ENCODE data around the gene MORN5. TPM values are rescaled to one million over a fixed set of nuclear protein-coding genes. Genes with fewer than 3 reads are reported as not detected.
A peak's percentile ranks its signal among the peaks of the same experiment; 100 is the strongest.

Gene MORN5
- total and polyA plus RNA-seq, 4 donors: 17.9 to 22.9 (median 18.6) TPM

GRCh38 chr9:122133263-122133983 lies 26.3 kb upstream of the MORN5 start:
- Histone ChIP-seq H3K27ac (ENCODE audit: low read depth in 1 of 2, low read length in 1 of 2) (no peak overlapping the region), H3K9me3 (ENCODE audit: control insufficient read depth in 4 of 4, insufficient read depth in 3 of 4, low read length in 3 of 4) (no peaks in the 10 kb centered on the region), H3K9ac (ENCODE audit: insufficient read depth in 1 of 2, low read length in 2 of 2) (no peak overlapping the region), H3K27me3 (ENCODE audit: control insufficient read depth in 3 of 3, insufficient read depth in 3 of 3, low read length in 2 of 3) (peaks cover 0 to 3% (median 0%) of the 10 kb centered on the region in 3 donors), H3K36me3 (ENCODE audit: control insufficient read depth in 4 of 4, insufficient read depth in 4 of 4, low read length in 4 of 4) (no peaks in the 10 kb centered on the region), H3K4me1 (ENCODE audit: control insufficient read depth in 5 of 5, insufficient read depth in 5 of 5, low read length in 5 of 5) (peaks cover 0 to 12% (median 6%) of the 10 kb centered on the region in 5 donors), H3K4me3 (no peak overlapping the region)
- no peak for TF ChIP-seq CTCF (IDR thresholded peaks at IDR 0.05; ENCODE audit: control extremely low read depth, extremely low read depth)
- WGBS, 2 donors: 65 to 75% methylated on average over 12 of the region's 12 CpGs
- ATAC-seq (ENCODE audit: insufficient read depth, low FRiP score) (no peak), DNase-seq (peak in 2 of 3 donors; percentile 18 to 64)

GRCh38 chr9:122133984-122134535 lies 25.6 kb upstream of the MORN5 start:
- WGBS, 2 donors: 66 to 76% methylated on average over 17 of the region's 17 CpGs
- Histone ChIP-seq H3K9ac (ENCODE audit: insufficient read depth in 1 of 2, low read length in 2 of 2) (no peak overlapping the region), H3K4me1 (ENCODE audit: control insufficient read depth in 5 of 5, insufficient read depth in 5 of 5, low read length in 5 of 5) (peaks cover 0 to 12% (median 6%) of the 10 kb centered on the region in 5 donors), H3K36me3 (ENCODE audit: control insufficient read depth in 4 of 4, insufficient read depth in 4 of 4, low read length in 4 of 4) (no peaks in the 10 kb centered on the region), H3K27ac (ENCODE audit: low read depth in 1 of 2, low read length in 1 of 2) (no peak overlapping the region), H3K27me3 (ENCODE audit: control insufficient read depth in 3 of 3, insufficient read depth in 3 of 3, low read length in 2 of 3) (peaks cover 0 to 3% (median 0%) of the 10 kb centered on the region in 3 donors), H3K4me3 (no peak overlapping the region), H3K9me3 (ENCODE audit: control insufficient read depth in 4 of 4, insufficient read depth in 3 of 4, low read length in 3 of 4) (no peaks in the 10 kb centered on the region)
- no peak for TF ChIP-seq CTCF (IDR thresholded peaks at IDR 0.05; ENCODE audit: control extremely low read depth, extremely low read depth)
- DNase-seq (no peak), ATAC-seq (ENCODE audit: insufficient read depth, low FRiP score) (no peak)

- H3K4me1 ChIP-seq (ENCODE audit: control insufficient read depth in 5 of 5, insufficient read depth in 5 of 5, low read length in 5 of 5): peaks cover 0 to 12% (median 6%) of the 10 kb centered on the region in 5 donors
- H3K27ac ChIP-seq (ENCODE audit: low read depth in 1 of 2, low read length in 1 of 2): no peak overlapping the region
- no peak overlapping the region for H3K4me3 ChIP-seq
- ATAC-seq (ENCODE audit: insufficient read depth, low FRiP score) (no peak), DNase-seq (peak in 1 of 3 donors; percentile 19)
- no peak overlapping the region for H3K9ac ChIP-seq (ENCODE audit: insufficient read depth in 1 of 2, low read length in 2 of 2)
- no peak for TF ChIP-seq CTCF (IDR thresholded peaks at IDR 0.05; ENCODE audit: control extremely low read depth, extremely low read depth)
- no peaks in the 10 kb centered on the region for H3K9me3 ChIP-seq (ENCODE audit: control insufficient read depth in 4 of 4, insufficient read depth in 3 of 4, low read length in 3 of 4)
- H3K27me3 ChIP-seq (ENCODE audit: control insufficient read depth in 3 of 3, insufficient read depth in 3 of 3, low read length in 2 of 3): peaks cover 0 to 3% (median 0%) of the 10 kb centered on the region in 3 donors
- H3K36me3 ChIP-seq (ENCODE audit: control insufficient read depth in 4 of 4, insufficient read depth in 4 of 4, low read length in 4 of 4): no peaks in the 10 kb centered on the region
- 49 to 69% methylated on average over 12 of the region's 12 CpGs for WGBS, 2 donors
These were observed 24.7 kb upstream of the MORN5 start for GRCh38 chr9:122134822-122135528.
